HepG2 (cell line): ENCODE measurements around the gene UBE2J1. TPM values are rescaled to one million over a fixed set of nuclear protein-coding genes. Genes with fewer than 3 reads are reported as not detected.

Experiments
- ATAC-seq: fragments of 200-7000 bp; cut with Tn5 transposase; 3 replicates; pipeline ENCODE4 v1.9.1; 2020; ENCODE audit warnings: mild to moderate bottlenecking, moderate library complexity
- BruUV-seq: library from RNA; stranded (reverse); fragments of 400-500 nt; replicated peaks from 2 replicates; lab custom pipeline; 2021; lab: Mats Ljungman, UMichigan
- CTCF ChIA-PET: fragments of 300-600 bp; formaldehyde crosslinking; extraction: SDS; loops from one replicate; lab custom pipeline; 2021; ENCODE audit warnings: low total read pairs, inconsistent platforms, low intra/inter-chr PET ratio; lab: Yijun Ruan, JAX
- POLR2A ChIA-PET: fragments of 350-600 bp; sonication (Branson Sonifier 250); formaldehyde crosslinking; loops from one replicate; lab custom pipeline; 2020; ENCODE audit warnings: antibody characterized with exemption, inconsistent platforms; lab: Yijun Ruan, JAX
- DNase-seq: peaks from one replicate; pipeline ENCODE4 v3.0.0-alpha.2; 2015; ENCODE audit warnings: low spot score
- FAIRE-seq: peaks from 3 replicates; lab custom pipeline; 2011; peaks lifted over from hg19 to GRCh38; lab: Jason Lieb, UNC
- H2AFZ ChIP-seq: one replicate; pipeline ENCODE4 v1.6.1; 2011; ENCODE audit warnings: low read length, inconsistent platforms
- H3K27ac ChIP-seq: fragments of 300-600 bp; 3 replicates; pipeline ENCODE4 v1.8.0; 2011; ENCODE audit warnings: mixed run types, mild to moderate bottlenecking, mixed read lengths, low read length, inconsistent platforms; ENCODE audit not compliant: insufficient read depth; ENCODE audit errors: extremely low read length
- H3K27me3 ChIP-seq, 2 experiments: fragments of 200-600 bp in 1 of 2; 2 replicates in 1 of 2; 3 replicates in 1 of 2; pipeline versions ENCODE4 v1.6.0 to v1.8.0; 2011; ENCODE audit warnings: low read length in 2 of 2, mild to moderate bottlenecking in 2 of 2, moderate library complexity in 2 of 2, inconsistent platforms in 1 of 2; ENCODE audit not compliant: insufficient read depth in 2 of 2, control insufficient read depth in 1 of 2
- H3K36me3 ChIP-seq, 2 experiments: fragments of 200-600 bp in 1 of 2; replicated peaks in 1 of 2; 2 replicates in 1 of 2; 3 replicates in 1 of 2; pipeline versions ENCODE4 v1.5.1 to v1.8.0; 2011; ENCODE audit warnings: low read length in 2 of 2, inconsistent platforms in 1 of 2; ENCODE audit not compliant: insufficient read depth in 2 of 2, control insufficient read depth in 1 of 2
- H3K4me1 ChIP-seq: 2 replicates; pipeline ENCODE4 v1.5.1; 2012; ENCODE audit warnings: low read length, inconsistent platforms; ENCODE audit not compliant: insufficient read depth
- H3K4me2 ChIP-seq: 2 replicates; pipeline ENCODE4 v1.6.0; 2011; ENCODE audit warnings: low read depth, low read length, inconsistent platforms
- H3K4me3 ChIP-seq, 3 experiments: fragments of 200-600 bp in 1 of 3; sonication (generic), shearing (Covaris generic) in 1 of 3; replicated peaks in 1 of 3; 2 replicates each; pipeline ENCODE4 v1.5.1; 2011 to 2016; ENCODE audit warnings: low read length in 3 of 3, inconsistent platforms in 2 of 3, low read depth in 2 of 3, mild to moderate bottlenecking in 2 of 3, control low read depth in 1 of 3, mixed read lengths in 1 of 3; ENCODE audit not compliant: insufficient read depth in 1 of 3
- H3K79me2 ChIP-seq: one replicate; pipeline ENCODE4 v1.6.1; 2011; ENCODE audit warnings: low read length, inconsistent platforms; ENCODE audit not compliant: insufficient read depth
- H3K9ac ChIP-seq: 2 replicates; pipeline ENCODE4 v1.6.0; 2011; ENCODE audit warnings: mild to moderate bottlenecking, low read depth, low read length, inconsistent platforms; ENCODE audit not compliant: insufficient read depth
- H3K9me3 ChIP-seq: 2 replicates; pipeline ENCODE4 v1.5.1; 2012; ENCODE audit warnings: mild to moderate bottlenecking, low read length
- H4K20me1 ChIP-seq: 2 replicates; pipeline ENCODE4 v1.6.0; 2011; ENCODE audit warnings: inconsistent platforms, mild to moderate bottlenecking, low read length, moderate library complexity; ENCODE audit not compliant: insufficient read depth
- ATRX ChIP-seq: sonication (generic); formaldehyde crosslinking; IDR thresholded peaks from 2 replicates; pipeline ENCODE4 v1.4.0; 2020; ENCODE audit warnings: missing genetic modification reagents, borderline replicate concordance
- GRHL1 ChIP-seq: sonication (generic); formaldehyde crosslinking; conservative IDR thresholded peaks from 2 replicates; pipeline ENCODE4 v1.8.0; 2022; ENCODE audit warnings: missing genetic modification reagents
- MBNL3 ChIP-seq: fragments of 250-450 bp; sonication (Bioruptor Pico); conservative IDR thresholded peaks from 2 replicates; pipeline ENCODE4 v1.8.0; 2022; ENCODE audit warnings: mild to moderate bottlenecking, inconsistent platforms
- MED8 ChIP-seq: sonication (generic); formaldehyde crosslinking; IDR thresholded peaks from 2 replicates; pipeline ENCODE4 v1.8.1; 2023; ENCODE audit warnings: mild to moderate bottlenecking, missing genetic modification reagents; ENCODE audit not compliant: insufficient replicate concordance
- NFKB2 ChIP-seq: sonication (generic); formaldehyde crosslinking; IDR thresholded peaks from 2 replicates; pipeline ENCODE4 v1.4.0; 2020; ENCODE audit warnings: missing genetic modification reagents, borderline replicate concordance
- NONO ChIP-seq, 2 experiments: fragments of 450-650 bp in 1 of 2; sonication (generic) in 1 of 2; formaldehyde crosslinking in 1 of 2; IDR thresholded peaks in 1 of 2; conservative IDR thresholded peaks in 1 of 2; 2 replicates each; pipeline versions ENCODE4 v1.6.1 to v1.8.0; 2017 to 2022; ENCODE audit warnings: mild to moderate bottlenecking in 1 of 2, missing genetic modification reagents in 1 of 2, moderate library complexity in 1 of 2
- PCBP2 ChIP-seq: fragments of 200-400 bp; formaldehyde crosslinking; optimal IDR thresholded peaks from 2 replicates; pipeline ENCODE3; 2018; ENCODE audit warnings: low read length, low read depth; ENCODE audit not compliant: poor library complexity, severe bottlenecking
- PPARG ChIP-seq: conservative IDR thresholded peaks from 2 replicates; pipeline ENCODE4 v1.6.1; 2016; ENCODE audit warnings: missing biosample characterization, missing genetic modification reagents
- RBM39 ChIP-seq: fragments of 200-400 bp; formaldehyde crosslinking; IDR thresholded peaks from one replicate; pipeline ENCODE4 v1.6.1; 2018; ENCODE audit warnings: antibody characterized with exemption, mild to moderate bottlenecking, low read depth, low read length; ENCODE audit not compliant: poor library complexity, severe bottlenecking
- RELA ChIP-seq: sonication (generic); formaldehyde crosslinking; IDR thresholded peaks from 2 replicates; pipeline ENCODE4 v1.4.0; 2020; ENCODE audit warnings: missing genetic modification reagents
- RXRB ChIP-seq: IDR thresholded peaks from 2 replicates; pipeline ENCODE4 v1.6.1; 2016; ENCODE audit warnings: borderline replicate concordance, missing genetic modification reagents, missing compliant biosample characterization
- SATB2 ChIP-seq: sonication (generic); formaldehyde crosslinking; IDR thresholded peaks from 2 replicates; pipeline ENCODE4 v1.5.0; 2020; ENCODE audit warnings: missing genetic modification reagents
- SMAD3 ChIP-seq: sonication (generic); formaldehyde crosslinking; IDR thresholded peaks from 2 replicates; pipeline ENCODE4 v1.4.0; 2020; ENCODE audit warnings: missing genetic modification reagents
- STAT5B ChIP-seq: sonication (generic); formaldehyde crosslinking; IDR thresholded peaks from 2 replicates; pipeline ENCODE4 v1.4.0; 2020; ENCODE audit warnings: missing genetic modification reagents
- SUZ12 ChIP-seq: fragments of 150-350 bp; IDR thresholded peaks from 2 replicates; pipeline ENCODE4 v1.6.1; 2014; ENCODE audit warnings: low read depth, low read length
- ZBTB10 ChIP-seq: sonication (generic); formaldehyde crosslinking; IDR thresholded peaks from 2 replicates; pipeline ENCODE4 v1.4.0; 2020; ENCODE audit warnings: missing genetic modification reagents, borderline replicate concordance
- ZNF496 ChIP-seq: sonication (generic); formaldehyde crosslinking; IDR thresholded peaks from 2 replicates; pipeline ENCODE4 v1.8.1; 2023; ENCODE audit warnings: mild to moderate bottlenecking, moderate library complexity, missing genetic modification reagents; ENCODE audit not compliant: insufficient replicate concordance
- ZNF746 ChIP-seq: sonication (generic); formaldehyde crosslinking; IDR thresholded peaks from 2 replicates; pipeline ENCODE4 v1.8.0; 2022; ENCODE audit warnings: mild to moderate bottlenecking, missing genetic modification reagents
- ZSCAN29 ChIP-seq: sonication (generic); formaldehyde crosslinking; conservative IDR thresholded peaks from 2 replicates; pipeline ENCODE4 v1.4.0; 2020; ENCODE audit warnings: mild to moderate bottlenecking, missing genetic modification reagents
- ZZZ3 ChIP-seq: sonication (generic); formaldehyde crosslinking; IDR thresholded peaks from 2 replicates; pipeline ENCODE4 v1.4.0; 2020; ENCODE audit warnings: missing genetic modification reagents, mild to moderate bottlenecking, borderline replicate concordance
- WGBS: methylation state at CpG from one replicate; pipeline ENCODE4 v1.1.6; 2017; ENCODE audit warnings: low lambda C conversion rate; 5-methylcytosine and 5-hydroxymethylcytosine counted together
- in situ Hi-C: cut with HindIII; loops from 2 replicates; pipeline ENCODE4 v1.10.0; 2017; ENCODE audit warnings: low pct_unique_long_range_greater_than_20kb; ENCODE audit not compliant: extremely low pct_ligation_motif_present
- intact Hi-C: fragments of 100-400 bp; cut with micrococcal nuclease; formaldehyde crosslinking; loops from one replicate; pipeline ENCODE4 v1.10.0; 2022; ENCODE audit not compliant: unreplicated experiment
- polyA plus RNA-seq, 8 experiments: library from polyadenylated mRNA; depleted of rRNA in 3 of 8; stranded (reverse) in 7 of 8; unstranded in 1 of 8; fragments of >200 nt; fragmentation: Illumina TruSeq in 4 of 8; extraction: Trizol in 4 of 8; gene quantifications; 2 replicates each; pipeline versions ENCODE4 v1.2.1 to v1.2.3, GENCODE V29; 2011 to 2016; ENCODE audit warnings: low read depth in 4 of 8, missing spikeins in 1 of 8, mixed read lengths in 1 of 8; ENCODE audit not compliant: insufficient read depth in 1 of 8
- total RNA-seq, 5 experiments: library from RNA; depleted of rRNA; stranded (reverse); fragments of >200 nt; fragmentation: Illumina TruSeq; extraction: Trizol; gene quantifications; 2 replicates each; pipeline ENCODE4 v1.2.3, GENCODE V29; 2016; ENCODE audit warnings: low read depth in 1 of 5

UBE2J1 gene
- total and polyA plus RNA-seq, 2 of the 13 experiments (the other 11 are each of a cell fraction or from before 2014, with no cell fraction given) = 19.3 to 24.6 TPM

GRCh38 chr6:89286516-89286915 lies 66.0 kb downstream of the UBE2J1 start (continued):
- TF ChIP-seq NFKB2 (CRISPR knock-in tag) = no peak
- TF ChIP-seq ZNF746 (CRISPR knock-in tag) = no peak
- no peak for TF ChIP-seq ZNF496 (CRISPR knock-in tag)
- TF ChIP-seq RELA (CRISPR knock-in tag) = no peak
- no peak for TF ChIP-seq MED8 (CRISPR knock-in tag)
- no peak for TF ChIP-seq NONO (IDR thresholded peaks at IDR 0.05)
- no peak for TF ChIP-seq NONO (CRISPR knock-in tag; conservative IDR thresholded peaks at IDR 0.05)
- no peak for TF ChIP-seq RXRB
- TF ChIP-seq PPARG (CRISPR knock-in tag) = no peak
- TF ChIP-seq SATB2 = no peak

- BruUV-seq = no TSS peak
- H3K9ac ChIP-seq = no peak overlapping the region
- no peak overlapping the region for H3K4me2 ChIP-seq
- no peak overlapping the region for H3K4me3 ChIP-seq
- intact Hi-C loops = no loop called here
- H4K20me1 ChIP-seq = no peaks in the 10 kb centered on the region
- H3K4me1 ChIP-seq = no peaks in the 10 kb centered on the region
- no peak for ATAC-seq
- 65% methylated on average over 13 of the region's 15 CpGs for WGBS
- ChIA-PET CTCF (no interaction called here), POLR2A (no interaction called here)
- FAIRE-seq = no peak
- no peak overlapping the region for H3K27ac ChIP-seq
- no peak overlapping the region for H2AFZ ChIP-seq
- no peak for DNase-seq
- H3K36me3 ChIP-seq = no peaks in the 10 kb centered on the region
- in situ Hi-C loops = no loop called here
- peaks cover 3 to 26% of the 10 kb centered on the region in 2 experiments; a peak in 4 of 5 replicates for H3K27me3 ChIP-seq
- H3K79me2 ChIP-seq = no peaks in the 10 kb centered on the region
- H3K9me3 ChIP-seq = no peaks in the 10 kb centered on the region
- TF ChIP-seq ZZZ3 (CRISPR knock-in tag) (no peak), STAT5B (CRISPR knock-in tag) (no peak), SMAD3 (no peak), MBNL3 (CRISPR knock-in tag) (no peak), RBM39 (no peak), ATRX (CRISPR knock-in tag) (no peak), PCBP2 (no peak), ZBTB10 (CRISPR knock-in tag) (no peak), ZSCAN29 (CRISPR knock-in tag) (no peak), GRHL1 (no peak), SUZ12 (no peak)
Measured at GRCh38 chr6:89284963-89285735, 67.4 kb downstream of the UBE2J1 start.
